Measurements from ENCODE around the gene MYO19. TPM values are rescaled to one million over a fixed set of nuclear protein-coding genes. Genes with fewer than 3 reads are reported as not detected.

MYO19 gene
- total and polyA plus RNA-seq, 9 of the 15 experiments (the other 6 are each of a cell fraction or from before 2014, with no cell fraction given), result 21.6 to 176 (median 129) TPM

- WGBS (ENCODE audit: insufficient coverage, low coverage, missing lambda C conversion rate), result 93% methylated on average over 4 of the region's 4 CpGs
- in situ Hi-C loops (cut with MboI) (no loop called here), intact Hi-C loops (cut with micrococcal nuclease) (no loop called here)
- BruUV-seq (replicated peaks), result no TSS peak
- peaks cover 6% of the 10 kb centered on the region; the same call in 1 of the 2 replicates for H4K20me1 ChIP-seq (replicated peaks; ENCODE audit: control insufficient read depth, insufficient read depth, low read length)
- ATAC-seq (no peak), FAIRE-seq (no peak), DNase-seq (ENCODE audit: extremely low read depth in 1 of 4, low spot score in 3 of 4) (no peak)
- no peaks in the 10 kb centered on the region for H3K4me1 ChIP-seq (replicated peaks in 1 of 2; ENCODE audit: control insufficient read depth in 2 of 2, insufficient read depth in 2 of 2, low read length in 2 of 2)
- H3K4me3 ChIP-seq, result no peak overlapping the region
- no peak overlapping the region for H3K4me2 ChIP-seq (ENCODE audit: insufficient read depth, low read length)
- no peak overlapping the region for H3K27ac ChIP-seq (ENCODE audit: extremely low read depth, low read depth, low read length)
- no peak overlapping the region for H3K9ac ChIP-seq (ENCODE audit: insufficient read depth in 1 of 2, low read depth in 2 of 2, low read length in 2 of 2)
- no peaks in the 10 kb centered on the region for H3K27me3 ChIP-seq (ENCODE audit: control insufficient read depth in 2 of 2, insufficient read depth in 2 of 2, low read length in 2 of 2)
- peaks cover 93% of the 10 kb centered on the region; the same call in 2 of the 3 replicates for H3K36me3 ChIP-seq (ENCODE audit: control insufficient read depth, insufficient read depth, low read length)
- H3K9me3 ChIP-seq (replicated peaks; ENCODE audit: control insufficient read depth, insufficient read depth, low read depth, low read length), result no peaks in the 10 kb centered on the region
- no peaks in the 10 kb centered on the region for H3K9me1 ChIP-seq (ENCODE audit: control insufficient read depth, insufficient read depth, low read length)
- H2AFZ ChIP-seq (ENCODE audit: low read depth, low read length), result no peak overlapping the region
- no peaks in the 10 kb centered on the region for H3K79me2 ChIP-seq (ENCODE audit: control insufficient read depth, insufficient read depth, low read length)
- TF ChIP-seq TBP (optimal IDR thresholded peaks at IDR 0.05; ENCODE audit: low read depth, low read length), result no peak
- TF ChIP-seq MLLT1 (IDR thresholded peaks at IDR 0.05), result no peak
- POLR2A ChIA-PET, result interaction anchor here (0.6 to 2.7 kb wide), 7 partner anchors 8 to 1117 kb away, joined by 3 to 13 read pairs (median 3); partner anchors contain the start of genes MYO19 and PIGW
- CTCF ChIA-PET (ENCODE audit: low intra/inter-chr PET ratio), result no interaction called here
These were observed 18.8 kb downstream of the MYO19 start for GRCh38 chr17:36515837-36516236.

- 86% methylated on average over 3 of the region's 3 CpGs for WGBS (ENCODE audit: insufficient coverage, low coverage, missing lambda C conversion rate)
- Histone ChIP-seq H3K4me1 (replicated peaks in 1 of 2; ENCODE audit: control insufficient read depth in 2 of 2, insufficient read depth in 2 of 2, low read length in 2 of 2) (peaks cover 0 to 3% of the 10 kb centered on the region in 2 experiments; a peak in 1 of 5 replicates), H3K9ac (ENCODE audit: insufficient read depth in 1 of 2, low read depth in 2 of 2, low read length in 2 of 2) (no peak overlapping the region), H3K9me1 (ENCODE audit: control insufficient read depth, insufficient read depth, low read length) (no peaks in the 10 kb centered on the region), H4K20me1 (replicated peaks; ENCODE audit: control insufficient read depth, insufficient read depth, low read length) (peaks cover 6% of the 10 kb centered on the region; the same call in 1 of the 2 replicates), H3K27me3 (ENCODE audit: control insufficient read depth in 2 of 2, insufficient read depth in 2 of 2, low read length in 2 of 2) (no peaks in the 10 kb centered on the region), H3K4me3 (no peak overlapping the region), H3K36me3 (ENCODE audit: control insufficient read depth, insufficient read depth, low read length) (peaks cover 93% of the 10 kb centered on the region; the same call in 2 of the 3 replicates), H3K9me3 (replicated peaks; ENCODE audit: control insufficient read depth, insufficient read depth, low read depth, low read length) (no peaks in the 10 kb centered on the region), H3K27ac (ENCODE audit: extremely low read depth, low read depth, low read length) (no peak overlapping the region), H2AFZ (ENCODE audit: low read depth, low read length) (no peak overlapping the region), H3K4me2 (ENCODE audit: insufficient read depth, low read length) (no peak overlapping the region), H3K79me2 (ENCODE audit: control insufficient read depth, insufficient read depth, low read length) (no peaks in the 10 kb centered on the region)
- FAIRE-seq (no peak), DNase-seq (ENCODE audit: extremely low read depth in 1 of 4, low spot score in 3 of 4) (no peak), ATAC-seq (no peak)
- in situ Hi-C loops (cut with MboI), result no loop called here
- ChIA-PET POLR2A (interaction anchor here (0.6 to 2.7 kb wide), 5 partner anchors 9 to 1039 kb away, joined by 3 to 13 read pairs (median 5); partner anchors contain the start of genes MYO19 and PIGW), CTCF (ENCODE audit: low intra/inter-chr PET ratio) (no interaction called here)
- intact Hi-C loops (cut with micrococcal nuclease), result no loop called here
- no TSS peak for BruUV-seq (replicated peaks)
- no peak for TF ChIP-seq NELFE (IDR thresholded peaks at IDR 0.05; ENCODE audit: insufficient read depth, insufficient read length)
- TF ChIP-seq ATF4 (CRISPR knock-in tag; IDR thresholded peaks at IDR 0.05), result no peak
- no peak for TF ChIP-seq ZNF696 (CRISPR knock-in tag; conservative IDR thresholded peaks at IDR 0.05)
- TF ChIP-seq HMGN3 (IDR thresholded peaks at IDR 0.05; ENCODE audit: borderline replicate concordance, extremely low read depth, insufficient read length, low read depth, low read length), result no peak
- no peak for TF ChIP-seq WHSC1 (IDR thresholded peaks at IDR 0.05; ENCODE audit: low read length)
- TF ChIP-seq STAT5A (IDR thresholded peaks at IDR 0.05; ENCODE audit: borderline replicate concordance, low read length), result no peak
- TF ChIP-seq SMAD2 (IDR thresholded peaks at IDR 0.05; ENCODE audit: low read depth, low read length), result no peak
- no peak for TF ChIP-seq NCOA2 (IDR thresholded peaks at IDR 0.05; ENCODE audit: partially characterized antibody in 2 of 2)
- no peak for TF ChIP-seq MNT (conservative IDR thresholded peaks at IDR 0.05)
- no peak for TF ChIP-seq HLTF (IDR thresholded peaks at IDR 0.05)
- no peak for TF ChIP-seq RBM34 (IDR thresholded peaks at IDR 0.05; ENCODE audit: borderline replicate concordance, insufficient read depth, low read length)
These were observed 19.8 kb downstream of the MYO19 start for GRCh38 chr17:36514856-36515255.

All from K562 (cell line).